Left ventricle myocardium superior (tissue), 1 donor: ENCODE data around the gene GSK3B. TPM values are rescaled to one million over a fixed set of nuclear protein-coding genes. Genes with fewer than 3 reads are reported as not detected.

ENCODE experiments used
- ATAC-seq: fragments of 200-7000 bp; cut with Tn5 transposase; one replicate; pipeline ENCODE4 v1.9.1; 2020; ENCODE audit warnings: mild to moderate bottlenecking, moderate library complexity
- DNase-seq: peaks from one replicate; pipeline ENCODE4 v3.0.0-alpha.2; 2020
- intact Hi-C: fragments of 100-400 bp; cut with micrococcal nuclease; formaldehyde crosslinking; loops from one replicate; pipeline ENCODE4 v1.11.0; 2022
- total RNA-seq: library from RNA; stranded (reverse); fragmentation: NEBNext Ultra II Directional; extraction: Animal tissue kit (Norgen Biotek cat#: 25700); gene quantifications from one replicate; pipeline ENCODE4 v1.2.1, GENCODE V29; 2021
- donor health status: DM: no; HTN: yes; CAD: no; lungs with severe emphysema.

GSK3B gene
- total RNA-seq, 1 donor from 2014 or later = 45.7 TPM

- DNase-seq = peak; percentile 80
- intact Hi-C loops = no loop called here
- peak; percentile 88 for ATAC-seq
Measured at GRCh38 chr3:119812491-119813058, 281.7 kb downstream of the GSK3B start.

- ATAC-seq = peak; percentile 52
- intact Hi-C loops = no loop called here
- peak; percentile 51 for DNase-seq
Measured at GRCh38 chr3:119810018-119810435, 284.2 kb downstream of the GSK3B start.

GRCh38 chr3:119809249-119810017 lies 284.8 kb downstream of the GSK3B start:
- intact Hi-C loops = no loop called here
- no peak for ATAC-seq
- DNase-seq = peak; percentile 31

GRCh38 chr3:119808843-119809242 lies 285.4 kb downstream of the GSK3B start:
- DNase-seq (no peak), ATAC-seq (no peak)
- intact Hi-C loops = no loop called here

GRCh38 chr3:119808244-119808643 lies 286.0 kb downstream of the GSK3B start:
- ATAC-seq (no peak), DNase-seq (no peak)
- intact Hi-C loops = no loop called here

GRCh38 chr3:119800844-119801243 lies 293.4 kb downstream of the GSK3B start:
- DNase-seq (no peak), ATAC-seq (no peak)
- intact Hi-C loops = no loop called here

- intact Hi-C loops = no loop called here
- no peak for DNase-seq
- ATAC-seq = no peak
Measured at GRCh38 chr3:119796785-119797184, 297.5 kb downstream of the GSK3B start.

GRCh38 chr3:119796368-119796767 lies 297.9 kb downstream of the GSK3B start:
- intact Hi-C loops = no loop called here
- no peak for DNase-seq
- no peak for ATAC-seq

- no peak for DNase-seq
- intact Hi-C loops = no loop called here
- ATAC-seq = no peak
Measured at GRCh38 chr3:119795849-119796248, 298.4 kb downstream of the GSK3B start.

- ATAC-seq (peak; percentile 74), DNase-seq (no peak)
- intact Hi-C loops = no loop called here
Measured at GRCh38 chr3:119794971-119795612, 299.2 kb downstream of the GSK3B start.

GRCh38 chr3:119794401-119794800 lies 299.8 kb downstream of the GSK3B start:
- ATAC-seq (no peak), DNase-seq (no peak)
- intact Hi-C loops = no loop called here

- no peak for ATAC-seq
- intact Hi-C loops = no loop called here
Measured at GRCh38 chr3:119792270-119792669, 302.0 kb downstream of the GSK3B start.

GRCh38 chr3:119790369-119790768 lies 303.9 kb downstream of the GSK3B start:
- intact Hi-C loops = no loop called here
- no peak for ATAC-seq
- DNase-seq = no peak

More at GRCh38 chr3:119792270-119792669, 302.0 kb downstream of the GSK3B start:
- DNase-seq = no peak

- intact Hi-C loops = no loop called here
- ATAC-seq (no peak), DNase-seq (no peak)
Measured at GRCh38 chr3:119786409-119786808, 307.8 kb downstream of the GSK3B start.

- intact Hi-C loops = no loop called here
- ATAC-seq (no peak), DNase-seq (no peak)
Measured at GRCh38 chr3:119783883-119784282, 310.4 kb downstream of the GSK3B start.

GRCh38 chr3:119783255-119783654 lies 311.0 kb downstream of the GSK3B start:
- intact Hi-C loops = no loop called here
- ATAC-seq (no peak), DNase-seq (no peak)

- ATAC-seq = no peak
- DNase-seq = no peak
- intact Hi-C loops = no loop called here
Measured at GRCh38 chr3:119782460-119782859, 311.8 kb downstream of the GSK3B start.

- DNase-seq (no peak), ATAC-seq (no peak)
- intact Hi-C loops = no loop called here
Measured at GRCh38 chr3:119781330-119782198, 312.7 kb downstream of the GSK3B start, which contains the start of gene NR1I2. Gene NR1I2 (plus strand): TSS chr3:119782101.

GRCh38 chr3:119779731-119780383 lies 314.4 kb downstream of the GSK3B start:
- DNase-seq (no peak), ATAC-seq (no peak)
- intact Hi-C loops = no loop called here
